MCF 10A (cell line): ENCODE measurements around the gene ING5. TPM values are rescaled to one million over a fixed set of nuclear protein-coding genes. Genes with fewer than 3 reads are reported as not detected.

Experiments used
- BruUV-seq: library from RNA; stranded (reverse); fragments of 400-500 nt; replicated peaks from 2 replicates; lab custom pipeline; 2021; lab: Mats Ljungman, UMichigan
- CTCF ChIA-PET: fragments of 300-600 bp; sonication (Branson Sonifier 250); formaldehyde crosslinking; extraction: SDS; loops from one replicate; lab custom pipeline; 2021; ENCODE audit warnings: antibody characterized with exemption, inconsistent platforms; lab: Yijun Ruan, JAX
- POLR2A ChIA-PET: fragments of 300-600, 350-650 bp; sonication (Branson Sonifier 250); formaldehyde crosslinking; extraction: SDS; loops from one replicate; lab custom pipeline; 2020; ENCODE audit warnings: antibody characterized with exemption, inconsistent platforms; lab: Yijun Ruan, JAX
- DNase-seq: peaks from one replicate; pipeline ENCODE4 v3.0.0-alpha.2; 2018; ENCODE audit not compliant: unreplicated experiment
- H3K27ac Mint-ChIP-seq: one replicate; pipeline ENCODE4 v1.8.0; 2022; ENCODE audit warnings: mild to moderate bottlenecking, low read depth, mixed read lengths; ENCODE audit not compliant: unreplicated experiment
- H3K27me3 Mint-ChIP-seq: one replicate; pipeline ENCODE4 v1.8.0; 2022; ENCODE audit warnings: mixed read lengths; ENCODE audit not compliant: insufficient read depth, unreplicated experiment
- H3K36me3 Mint-ChIP-seq: one replicate; pipeline ENCODE4 v1.8.0; 2022; ENCODE audit warnings: mild to moderate bottlenecking, moderate library complexity, mixed read lengths; ENCODE audit not compliant: insufficient read depth, unreplicated experiment
- H3K4me1 Mint-ChIP-seq: one replicate; pipeline ENCODE4 v1.8.0; 2022; ENCODE audit warnings: mixed read lengths; ENCODE audit not compliant: insufficient read depth, unreplicated experiment
- H3K4me3 Mint-ChIP-seq: one replicate; pipeline ENCODE4 v1.8.0; 2022; ENCODE audit warnings: mild to moderate bottlenecking, moderate library complexity, mixed read lengths; ENCODE audit not compliant: unreplicated experiment
- H3K9me3 Mint-ChIP-seq: one replicate; pipeline ENCODE4 v1.8.0; 2022; ENCODE audit warnings: mixed read lengths; ENCODE audit not compliant: unreplicated experiment
- CTCF ChIP-seq: fragments of 200-600 bp; IDR thresholded peaks from one replicate; pipeline ENCODE4 v1.8.0; 2022; ENCODE audit warnings: antibody characterized with exemption, mild to moderate bottlenecking; ENCODE audit not compliant: unreplicated experiment
- intact Hi-C: fragments of 100-400 bp; cut with micrococcal nuclease; formaldehyde crosslinking; loops from 2 replicates; pipeline ENCODE4 v1.14.1; 2022
- total RNA-seq: library from RNA; stranded (reverse); gene quantifications from 2 replicates; pipeline ENCODE4 v1.2.3, GENCODE V29; 2022

Gene ING5
- total RNA-seq, 1 experiment from 2014 or later, result 35.5 TPM

GRCh38 chr2:241768850-241769249 is 67.0 kb downstream of the ING5 start:
- CTCF ChIA-PET, result no interaction called here
- Mint-ChIP-seq H3K9me3 (no peaks in the 10 kb centered on the region), H3K36me3 (no peaks in the 10 kb centered on the region), H3K27me3 (no peaks in the 10 kb centered on the region), H3K4me3 (no peak overlapping the region), H3K4me1 (no peaks in the 10 kb centered on the region), H3K27ac (no peak overlapping the region)
- POLR2A ChIA-PET, result interaction anchor here (0.5 kb wide), 1 partner anchor 325 kb away, joined by 3 read pairs; no protein-coding TSS in a partner anchor
- TF ChIP-seq CTCF, result no peak
- intact Hi-C loops, result no loop called here
- no peak for DNase-seq
- no TSS peak for BruUV-seq

DNA sequence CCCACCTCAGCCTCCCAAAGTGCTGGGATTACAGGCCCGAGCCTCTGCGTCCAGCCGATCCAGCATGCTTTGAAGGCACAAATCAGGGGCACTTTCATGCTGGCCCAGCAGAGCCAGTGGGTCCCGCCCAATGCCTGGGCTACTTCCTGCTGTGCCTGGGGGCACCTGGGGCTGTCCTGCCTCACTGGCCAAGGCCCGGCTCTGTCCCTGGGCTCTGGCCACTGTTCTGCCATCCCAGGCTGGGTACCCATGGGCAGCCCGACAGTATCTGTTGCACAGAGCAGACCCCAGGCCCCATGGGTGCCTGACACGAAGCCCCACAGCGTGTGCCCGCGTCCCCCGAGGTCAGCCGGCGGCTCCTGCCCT is 68.0 kb downstream of the ING5 start:
- ChIA-PET CTCF (interaction anchor here (1.0 kb wide), 1 partner anchor 109 kb away, joined by 3 read pairs; no protein-coding TSS in a partner anchor), POLR2A (no interaction called here)
- H3K4me3 Mint-ChIP-seq, result no peak overlapping the region
- TF ChIP-seq CTCF, result no peak
- H3K36me3 Mint-ChIP-seq, result no peaks in the 10 kb centered on the region
- no peaks in the 10 kb centered on the region for H3K9me3 Mint-ChIP-seq
- H3K27me3 Mint-ChIP-seq, result no peaks in the 10 kb centered on the region
- BruUV-seq, result no TSS peak
- DNase-seq, result no peak
- no peak overlapping the region for H3K27ac Mint-ChIP-seq
- no peaks in the 10 kb centered on the region for H3K4me1 Mint-ChIP-seq
- intact Hi-C loops, result no loop called here

DNA sequence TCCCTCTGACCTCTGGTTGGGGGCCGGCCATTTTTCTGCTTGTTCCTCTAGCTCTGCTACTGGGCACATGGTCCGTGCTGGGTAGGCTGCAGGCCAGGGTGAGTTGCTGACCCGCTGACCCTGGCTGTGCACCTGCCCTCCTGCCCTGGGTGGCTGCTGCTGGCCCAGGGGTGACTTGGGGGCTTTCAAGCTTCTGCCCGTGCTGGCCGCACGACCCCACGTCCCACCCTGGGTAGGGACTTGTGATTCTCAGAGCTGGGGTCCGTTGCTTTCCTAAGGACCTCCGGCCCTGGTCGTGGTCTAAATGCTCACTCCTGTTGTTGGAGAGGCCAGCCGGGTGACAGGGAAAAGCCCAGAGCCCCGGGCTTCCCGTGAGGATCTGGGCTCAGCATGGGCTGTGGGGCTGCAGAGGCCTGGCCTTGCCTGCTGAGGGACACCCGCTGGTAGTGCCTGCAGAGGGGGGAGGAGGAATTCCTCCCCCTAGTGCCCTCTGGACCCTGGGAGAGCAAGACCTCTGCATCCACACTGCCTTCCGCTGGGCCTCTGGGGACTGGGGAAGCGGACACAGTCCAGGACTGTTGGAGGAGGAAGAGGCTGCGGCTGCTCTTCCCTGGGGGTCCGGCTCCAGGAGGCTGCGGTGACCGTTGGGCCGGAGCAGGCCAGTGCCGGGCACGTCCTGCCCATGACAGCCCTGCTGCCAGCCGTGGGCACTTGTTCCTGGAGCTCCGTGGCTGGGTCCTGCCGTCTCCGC is 68.5 kb downstream of the ING5 start:
- Mint-ChIP-seq H3K27me3 (no peaks in the 10 kb centered on the region), H3K4me3 (no peak overlapping the region), H3K36me3 (no peaks in the 10 kb centered on the region), H3K27ac (no peak overlapping the region), H3K9me3 (no peaks in the 10 kb centered on the region), H3K4me1 (no peaks in the 10 kb centered on the region)
- ChIA-PET POLR2A (no interaction called here), CTCF (interaction anchor here (1.0 kb wide), 1 partner anchor 108 kb away, joined by 3 read pairs; no protein-coding TSS in a partner anchor)
- intact Hi-C loops, result no loop called here
- no peak for TF ChIP-seq CTCF
- no peak for DNase-seq
- BruUV-seq, result no TSS peak

- Mint-ChIP-seq H3K4me3 (no peak overlapping the region), H3K4me1 (no peaks in the 10 kb centered on the region), H3K9me3 (no peaks in the 10 kb centered on the region), H3K27me3 (no peaks in the 10 kb centered on the region), H3K36me3 (no peaks in the 10 kb centered on the region), H3K27ac (no peak overlapping the region)
- ChIA-PET CTCF (no interaction called here), POLR2A (no interaction called here)
- intact Hi-C loops, result no loop called here
- BruUV-seq, result no TSS peak
- no peak for DNase-seq
- TF ChIP-seq CTCF, result no peak
Measured at GRCh38 chr2:241770936-241771285, 69.1 kb downstream of the ING5 start.
